GM23248 (cell line): ENCODE measurements around the gene WIPF1. TPM values are rescaled to one million over a fixed set of nuclear protein-coding genes. Genes with fewer than 3 reads are reported as not detected.
A peak's percentile ranks its signal among the peaks of the same experiment; 100 is the strongest.

Experiments
- DNase-seq: peaks from one replicate; pipeline ENCODE4 v3.0.0-alpha.2; 2015
- H2AFZ ChIP-seq: fragments of 200-600 bp; sonication (generic); 2 replicates; pipeline ENCODE4 v1.6.1; 2016; ENCODE audit warnings: antibody characterized with exemption
- H3F3A ChIP-seq: fragments of 200-600 bp; sonication (generic); 2 replicates; pipeline ENCODE4 v1.6.1; 2016; ENCODE audit warnings: mild to moderate bottlenecking, antibody characterized with exemption, mixed run types; ENCODE audit not compliant: insufficient read depth
- H3K27ac ChIP-seq: fragments of 200-600 bp; sonication (generic); 2 replicates; pipeline ENCODE4 v1.5.1; 2016; ENCODE audit warnings: mild to moderate bottlenecking
- H3K27me3 ChIP-seq: fragments of 200-600 bp; sonication (generic); replicated peaks from 2 replicates; pipeline ENCODE4 v1.6.1; 2016; ENCODE audit warnings: mild to moderate bottlenecking; ENCODE audit not compliant: insufficient read depth
- H3K36me3 ChIP-seq: fragments of 200-600 bp; sonication (generic); 2 replicates; pipeline ENCODE4 v1.6.1; 2016; ENCODE audit warnings: low read depth, mild to moderate bottlenecking
- H3K4me1 ChIP-seq: fragments of 200-600 bp; sonication (generic); 2 replicates; pipeline ENCODE4 v1.6.1; 2016; ENCODE audit warnings: mild to moderate bottlenecking; ENCODE audit not compliant: insufficient read depth
- H3K4me2 ChIP-seq: fragments of 200-600 bp; sonication (generic); one replicate; pipeline ENCODE4 v1.6.1; 2016; ENCODE audit warnings: mild to moderate bottlenecking; ENCODE audit not compliant: unreplicated experiment
- H3K4me3 ChIP-seq: fragments of 200-600 bp; sonication (generic); 2 replicates; pipeline ENCODE4 v1.5.1; 2016; ENCODE audit warnings: mild to moderate bottlenecking
- H3K79me2 ChIP-seq: fragments of 200-600 bp; sonication (generic); 2 replicates; pipeline ENCODE4 v1.6.1; 2016; ENCODE audit warnings: mild to moderate bottlenecking; ENCODE audit not compliant: insufficient read depth
- H3K9ac ChIP-seq: fragments of 200-600 bp; sonication (generic); 2 replicates; pipeline ENCODE4 v1.6.1; 2016; ENCODE audit warnings: mild to moderate bottlenecking
- H3K9me2 ChIP-seq: fragments of 200-600 bp; sonication (generic); 2 replicates; pipeline ENCODE4 v1.6.1; 2016; ENCODE audit warnings: mixed run types, mild to moderate bottlenecking, moderate library complexity; ENCODE audit not compliant: insufficient read depth
- H3K9me3 ChIP-seq: fragments of 200-600 bp; sonication (generic); one replicate; pipeline ENCODE4 v1.6.1; 2017; ENCODE audit warnings: low read depth
- H4K20me1 ChIP-seq: fragments of 200-600 bp; sonication (generic); 2 replicates; pipeline ENCODE4 v1.6.0; 2016; ENCODE audit not compliant: insufficient read depth
- EZH2 ChIP-seq: fragments of 200-600 bp; sonication (generic); IDR thresholded peaks from 2 replicates; pipeline ENCODE4 v1.6.1; 2018; ENCODE audit warnings: antibody characterized with exemption, mild to moderate bottlenecking; ENCODE audit not compliant: insufficient read depth, poor library complexity, severe bottlenecking
- EZH2phosphoT487 ChIP-seq: fragments of 200-600 bp; sonication (generic); IDR thresholded peaks from 2 replicates; pipeline ENCODE4 v1.6.1; 2018; ENCODE audit warnings: antibody characterized with exemption, moderate library complexity, mild to moderate bottlenecking, low read depth; ENCODE audit not compliant: insufficient read depth
- WGBS, 2 experiments: methylation state at CpG; one replicate each; pipeline ENCODE4 v1.1.6; 2015 to 2017; ENCODE audit warnings: low lambda C conversion rate in 2 of 2, low coverage in 1 of 2; ENCODE audit errors: missing lambda C conversion rate in 2 of 2; 5-methylcytosine and 5-hydroxymethylcytosine counted together
- in situ Hi-C: fragments of 300-500 bp; cut with MboI; formaldehyde crosslinking; loops from 2 replicates; pipeline ENCODE4 v1.15.0; 2020
- polyA plus RNA-seq: library from polyadenylated mRNA; unstranded; fragments of >200 nt; fragmentation: Nextera tagmentation; extraction: Ambion mirVana; gene quantifications from 2 replicates; pipeline ENCODE4 v1.2.1, GENCODE V29; 2016
- total RNA-seq: library from RNA; depleted of rRNA; stranded (reverse); fragments of >200 nt; shearing (Covaris generic); gene quantifications from 2 replicates; pipeline ENCODE4 v1.2.3, GENCODE V29; 2014

The WIPF1 gene
- total and polyA plus RNA-seq, 2 experiments from 2014 or later = 21.4 to 50.3 TPM

GRCh38 chr2:174586418-174587295 lies 10.9 kb downstream of the WIPF1 start:
- 56 to 63% methylated on average over 12 of the region's 12 CpGs for WGBS, 2 experiments
- Histone ChIP-seq H3K9me2 (no peaks in the 10 kb centered on the region), H3K4me3 (no peak overlapping the region), H3K9me3 (no peaks in the 10 kb centered on the region), H3K27ac (peak overlapping the region; percentile 57), H3K4me1 (peaks cover 34% of the 10 kb centered on the region), H3K79me2 (peaks cover 28% of the 10 kb centered on the region; the same call in 1 of the 2 replicates), H3K9ac (peak overlapping the region; percentile 38), H4K20me1 (no peaks in the 10 kb centered on the region), H2AFZ (no peak overlapping the region), H3F3A (peaks cover 11% of the 10 kb centered on the region; the same call in 1 of the 2 replicates), H3K27me3 (no peaks in the 10 kb centered on the region), H3K36me3 (peaks cover 12% of the 10 kb centered on the region; the same call in 1 of the 2 replicates), H3K4me2 (peak overlapping the region; percentile 10)
- TF ChIP-seq EZH2 (no peak), EZH2phosphoT487 (no peak)
- in situ Hi-C loops = loop anchor here (10.0 kb wide), 1 partner anchor 98 kb away; no protein-coding TSS in a partner anchor
- DNase-seq = peak; percentile 82

DNA sequence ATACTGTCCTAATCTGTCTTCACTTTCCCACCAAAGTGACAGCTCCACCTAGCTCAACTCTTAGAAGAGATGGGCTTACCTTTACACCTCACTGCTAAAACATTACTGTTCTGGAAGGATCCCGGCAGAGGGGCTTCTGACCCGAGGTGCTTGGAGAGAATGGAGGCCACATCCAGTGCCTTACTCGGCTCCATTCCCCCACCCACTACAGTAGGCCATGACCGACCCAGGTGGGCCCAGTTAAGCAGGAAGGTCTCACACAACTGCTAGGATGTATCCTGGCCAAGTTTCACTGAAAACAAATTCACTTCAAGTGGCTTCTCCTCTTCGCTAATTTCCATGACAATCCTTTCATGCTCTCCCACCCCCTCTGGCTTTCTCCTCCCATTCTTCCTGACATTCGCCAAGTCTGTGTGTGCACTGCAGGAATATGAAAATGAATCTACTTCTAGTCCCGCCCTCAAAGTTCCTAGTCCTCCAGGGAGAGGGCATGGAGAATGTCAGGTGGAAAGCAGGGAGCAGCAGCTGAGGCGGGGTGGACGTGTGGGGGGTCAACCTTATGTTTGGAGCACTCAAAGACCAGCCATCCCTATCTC lies 11.8 kb downstream of the WIPF1 start:
- TF ChIP-seq EZH2 = no peak
- no peak for TF ChIP-seq EZH2phosphoT487
- WGBS, 2 experiments = 68 to 71% methylated on average over 9 of the region's 9 CpGs
- no peaks in the 10 kb centered on the region for H3K9me3 ChIP-seq
- no peak overlapping the region for H3K4me2 ChIP-seq
- H2AFZ ChIP-seq = no peak overlapping the region
- DNase-seq = no peak
- H3K27ac ChIP-seq = 0 out of 2 replicates have a peak overlapping the region, but pooled peaks have one; percentile 57
- H3K27me3 ChIP-seq = no peaks in the 10 kb centered on the region
- H3F3A ChIP-seq = peaks cover 2% of the 10 kb centered on the region; the same call in 1 of the 2 replicates
- in situ Hi-C loops = loop anchor here (10.0 kb wide), 1 partner anchor 99 kb away; no protein-coding TSS in a partner anchor
- no peaks in the 10 kb centered on the region for H4K20me1 ChIP-seq
- peaks cover 17% of the 10 kb centered on the region for H3K36me3 ChIP-seq
- peaks cover 25% of the 10 kb centered on the region for H3K4me1 ChIP-seq
- H3K4me3 ChIP-seq = no peak overlapping the region
- H3K9ac ChIP-seq = no peak overlapping the region
- peaks cover 28% of the 10 kb centered on the region; the same call in 1 of the 2 replicates for H3K79me2 ChIP-seq
- no peaks in the 10 kb centered on the region for H3K9me2 ChIP-seq

DNA sequence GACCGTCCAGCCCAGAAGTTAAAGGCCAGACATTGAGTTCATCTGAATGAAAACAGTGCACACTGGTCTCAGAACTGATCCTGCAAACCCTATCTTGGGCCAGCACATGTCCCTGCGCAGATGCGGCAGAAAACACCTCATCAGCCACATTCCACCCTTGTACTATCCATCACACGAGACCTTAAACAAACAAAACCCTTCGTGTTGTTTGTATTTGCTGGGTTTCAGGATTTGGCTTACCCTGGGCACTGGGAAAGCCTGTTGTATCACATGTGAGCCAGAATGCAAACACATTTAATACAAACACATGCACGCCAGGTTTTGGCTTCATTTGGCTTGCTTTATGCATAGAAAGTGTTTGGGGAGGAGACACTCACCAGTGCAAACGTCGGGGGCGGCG lies 12.5 kb downstream of the WIPF1 start:
- Histone ChIP-seq H3K79me2 (peaks cover 23% of the 10 kb centered on the region; the same call in 1 of the 2 replicates), H2AFZ (no peak overlapping the region), H3K9ac (no peak overlapping the region), H3F3A (no peaks in the 10 kb centered on the region), H4K20me1 (no peaks in the 10 kb centered on the region), H3K4me1 (peaks cover 23% of the 10 kb centered on the region), H3K27me3 (no peaks in the 10 kb centered on the region), H3K27ac (no peak overlapping the region), H3K9me3 (no peaks in the 10 kb centered on the region), H3K4me3 (no peak overlapping the region), H3K9me2 (no peaks in the 10 kb centered on the region), H3K36me3 (peaks cover 23% of the 10 kb centered on the region), H3K4me2 (no peak overlapping the region)
- TF ChIP-seq EZH2 = no peak
- no peak for TF ChIP-seq EZH2phosphoT487
- WGBS, 2 experiments = 84% methylated on average over 10 of the region's 10 CpGs
- in situ Hi-C loops = loop anchor here (10.0 kb wide), 1 partner anchor 100 kb away; no protein-coding TSS in a partner anchor
- DNase-seq = no peak

DNA sequence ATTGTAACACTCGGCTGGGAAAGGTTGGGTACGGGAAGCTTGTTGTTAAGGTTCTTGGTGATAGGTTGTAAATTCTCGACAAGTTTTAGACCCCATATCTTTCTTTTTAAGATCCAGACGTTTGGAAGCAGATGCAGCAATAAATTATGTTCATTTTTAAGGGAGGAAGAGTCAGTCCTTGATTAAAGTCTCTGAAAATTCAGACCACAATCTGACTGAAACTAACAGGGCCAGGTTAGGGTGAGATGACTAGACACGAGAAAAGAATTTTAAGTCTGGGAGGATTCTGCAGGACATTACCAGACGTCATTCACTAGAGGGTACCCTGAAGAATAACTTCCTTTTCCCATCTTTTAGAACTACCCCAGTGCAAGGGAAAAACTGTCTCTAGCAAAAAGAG lies 16.1 kb downstream of the WIPF1 start:
- no peak for DNase-seq
- H3K36me3 ChIP-seq = peaks cover 36% of the 10 kb centered on the region
- no peaks in the 10 kb centered on the region for H3F3A ChIP-seq
- TF ChIP-seq EZH2 (no peak), EZH2phosphoT487 (no peak)
- H3K27ac ChIP-seq = no peak overlapping the region
- in situ Hi-C loops = loop anchor here (10.0 kb wide), 1 partner anchor 103 kb away; no protein-coding TSS in a partner anchor
- no peaks in the 10 kb centered on the region for H4K20me1 ChIP-seq
- no peak overlapping the region for H2AFZ ChIP-seq
- H3K4me2 ChIP-seq = no peak overlapping the region
- no peaks in the 10 kb centered on the region for H3K27me3 ChIP-seq
- H3K4me1 ChIP-seq = peaks cover 10% of the 10 kb centered on the region
- no peaks in the 10 kb centered on the region for H3K79me2 ChIP-seq
- no peak overlapping the region for H3K4me3 ChIP-seq
- H3K9me3 ChIP-seq = no peaks in the 10 kb centered on the region
- H3K9ac ChIP-seq = no peak overlapping the region
- 54 to 58% methylated on average over 6 of the region's 6 CpGs for WGBS, 2 experiments
- no peaks in the 10 kb centered on the region for H3K9me2 ChIP-seq
